Spinal cord (tissue), 10 donors: Measurements from ENCODE around the gene LORICRIN. TPM values are rescaled to one million over a fixed set of nuclear protein-coding genes. Genes with fewer than 3 reads are reported as not detected.

Experiments
- DNase-seq, 6 donors: peaks; one replicate each; pipeline versions ENCODE4 v3.0.0 to v3.0.0-alpha.2; 2013 to 2015; ENCODE audit warnings: low spot score in 6 of 6, low read depth in 4 of 6
- H3K27ac ChIP-seq: one replicate; pipeline ENCODE4 v1.5.1; 2013; ENCODE audit warnings: low read depth, low read length, control low read depth
- H3K27me3 ChIP-seq: one replicate; pipeline ENCODE4 v1.6.1; 2013; ENCODE audit warnings: low read length; ENCODE audit not compliant: control insufficient read depth, insufficient read depth
- H3K36me3 ChIP-seq: one replicate; pipeline ENCODE4 v1.6.1; 2013; ENCODE audit warnings: low read length; ENCODE audit not compliant: control insufficient read depth, insufficient read depth
- H3K4me1 ChIP-seq: one replicate; pipeline ENCODE4 v1.6.1; 2013; ENCODE audit warnings: low read length; ENCODE audit not compliant: control insufficient read depth, insufficient read depth
- H3K4me3 ChIP-seq: one replicate; pipeline ENCODE4 v1.5.1; 2013; ENCODE audit warnings: low read depth, low read length, control low read depth
- H3K9me3 ChIP-seq: one replicate; pipeline ENCODE4 v1.6.1; 2013; ENCODE audit warnings: low read length; ENCODE audit not compliant: control insufficient read depth, insufficient read depth
- WGBS: methylation state at CpG from one replicate; pipeline ENCODE4 v1.1.5; 2013; ENCODE audit warnings: missing lambda C conversion rate; ENCODE audit not compliant: insufficient coverage; 5-methylcytosine and 5-hydroxymethylcytosine counted together
- polyA plus RNA-seq, 2 donors: library from polyadenylated mRNA; unstranded; fragments of 120-200 nt; gene quantifications; one replicate each; pipeline ENCODE4 v1.2.1, GENCODE V29; 2013; ENCODE audit not compliant: insufficient read length in 2 of 2
- total RNA-seq, 2 donors: library from RNA; depleted of rRNA in 1 of 2; stranded (reverse); fragments of 120-200 nt in 1 of 2; fragments of >200 nt in 1 of 2; gene quantifications; one replicate each; pipeline versions ENCODE4 v1.2.3 to v1.2.4, GENCODE V29; 2013 to 2014
- donor health status: healthy.

LORICRIN gene
- total and polyA plus RNA-seq, 4 donors: 0.22 to 0.77 (median 0.62) TPM; not detected in 1

DNA sequence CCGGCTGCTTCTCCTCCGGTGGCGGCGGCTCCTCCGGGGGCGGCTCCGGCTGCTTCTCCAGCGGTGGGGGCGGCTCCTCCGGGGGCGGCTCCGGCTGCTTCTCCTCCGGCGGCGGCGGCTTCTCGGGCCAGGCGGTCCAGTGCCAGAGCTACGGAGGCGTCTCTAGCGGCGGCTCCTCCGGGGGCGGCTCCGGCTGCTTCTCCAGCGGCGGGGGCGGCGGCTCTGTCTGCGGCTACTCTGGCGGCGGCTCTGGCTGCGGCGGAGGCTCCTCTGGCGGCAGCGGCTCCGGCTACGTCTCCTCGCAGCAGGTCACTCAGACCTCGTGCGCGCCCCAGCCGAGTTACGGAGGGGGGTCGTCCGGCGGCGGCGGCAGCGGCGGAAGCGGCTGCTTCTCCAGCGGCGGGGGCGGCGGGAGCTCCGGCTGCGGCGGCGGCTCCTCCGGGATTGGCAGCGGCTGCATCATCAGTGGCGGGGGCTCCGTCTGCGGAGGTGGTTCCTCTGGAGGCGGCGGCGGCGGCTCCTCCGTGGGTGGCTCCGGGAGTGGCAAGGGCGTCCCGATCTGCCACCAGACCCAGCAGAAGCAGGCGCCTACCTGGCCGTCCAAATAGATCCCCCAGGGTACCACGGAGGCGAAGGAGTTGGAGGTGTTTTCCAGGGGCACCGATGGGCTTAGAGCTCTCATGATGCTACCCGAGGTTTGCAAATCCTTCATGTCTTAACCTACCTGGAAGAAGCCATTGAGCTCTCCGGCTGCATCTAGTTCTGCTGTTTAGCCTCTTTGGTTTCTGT is 2.0 kb downstream of the LORICRIN start:
- WGBS: under 1% methylated on average over 79 of the region's 80 CpGs
- peak overlapping the region; percentile 28 for H3K4me3 ChIP-seq
- H3K4me1 ChIP-seq: peaks cover 10% of the 10 kb centered on the region
- H3K27me3 ChIP-seq: peaks cover 10% of the 10 kb centered on the region
- no peak overlapping the region for H3K27ac ChIP-seq
- H3K36me3 ChIP-seq: no peaks in the 10 kb centered on the region
- DNase-seq: peak in 5 of 6 donors; percentile 10 to 79 (median 22)
- H3K9me3 ChIP-seq: peaks cover 2% of the 10 kb centered on the region

DNA sequence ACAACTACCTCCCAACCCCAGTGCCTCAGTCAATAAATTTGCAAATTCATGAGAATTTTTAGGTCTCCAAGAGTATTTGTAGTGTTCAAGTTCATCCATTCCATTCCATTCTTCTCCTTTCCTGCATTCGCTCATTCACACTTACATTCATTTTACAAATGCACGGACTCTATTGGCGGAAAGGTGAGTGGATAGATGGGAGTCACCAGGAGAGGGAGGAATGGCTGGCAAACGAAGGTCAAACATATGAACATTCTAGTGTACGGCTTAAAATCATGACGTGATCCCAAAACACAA is 2.5 kb downstream of the LORICRIN start:
- peak overlapping the region; percentile 28 for H3K4me3 ChIP-seq
- peaks cover 10% of the 10 kb centered on the region for H3K4me1 ChIP-seq
- H3K27me3 ChIP-seq: peaks cover 10% of the 10 kb centered on the region
- peak in 3 of 6 donors; percentile 2 to 76 (median 7) for DNase-seq
- peaks cover 2% of the 10 kb centered on the region for H3K9me3 ChIP-seq
- H3K36me3 ChIP-seq: no peaks in the 10 kb centered on the region
- WGBS: 22% methylated on average over 4 of the region's 6 CpGs
- no peak overlapping the region for H3K27ac ChIP-seq

DNA sequence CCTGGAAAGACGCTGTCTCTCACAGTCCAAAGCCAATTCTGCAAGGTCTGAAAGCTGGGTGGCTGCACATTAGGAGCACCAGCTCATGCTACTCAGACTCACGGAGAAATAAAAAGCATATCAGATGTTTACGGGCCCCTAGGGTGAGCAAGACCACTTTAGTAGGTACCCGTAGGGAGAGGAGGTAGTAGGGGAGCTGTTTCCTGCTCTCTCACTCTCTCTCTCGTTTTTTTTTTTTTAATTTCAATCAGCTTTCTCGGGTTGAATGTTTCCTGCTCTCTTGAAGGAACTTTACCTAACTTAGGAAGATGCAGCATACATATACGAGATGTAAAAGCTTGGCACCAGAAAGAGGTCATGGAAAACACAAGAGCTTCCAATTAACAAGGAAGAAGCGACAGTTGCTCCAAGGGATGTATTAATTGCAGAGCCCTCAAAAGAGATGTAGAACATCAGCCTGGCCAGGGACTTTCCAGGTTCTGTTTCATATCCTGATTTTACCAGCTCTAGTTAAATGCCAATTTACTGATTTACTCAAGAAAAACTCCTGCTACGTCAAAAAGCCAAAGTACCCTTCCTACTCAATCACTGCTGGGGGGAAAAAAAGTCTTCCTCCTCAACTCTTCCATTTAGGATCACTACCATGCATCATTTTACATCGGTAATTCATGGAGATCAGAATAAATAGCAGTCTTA is 3.1 kb downstream of the LORICRIN start:
- H3K4me1 ChIP-seq: peaks cover 10% of the 10 kb centered on the region
- no peaks in the 10 kb centered on the region for H3K36me3 ChIP-seq
- peaks cover 2% of the 10 kb centered on the region for H3K9me3 ChIP-seq
- DNase-seq: no peak
- 62% methylated on average over 4 of the region's 10 CpGs for WGBS
- H3K27ac ChIP-seq: no peak overlapping the region
- peaks cover 10% of the 10 kb centered on the region for H3K27me3 ChIP-seq
- H3K4me3 ChIP-seq: no peak overlapping the region

DNA sequence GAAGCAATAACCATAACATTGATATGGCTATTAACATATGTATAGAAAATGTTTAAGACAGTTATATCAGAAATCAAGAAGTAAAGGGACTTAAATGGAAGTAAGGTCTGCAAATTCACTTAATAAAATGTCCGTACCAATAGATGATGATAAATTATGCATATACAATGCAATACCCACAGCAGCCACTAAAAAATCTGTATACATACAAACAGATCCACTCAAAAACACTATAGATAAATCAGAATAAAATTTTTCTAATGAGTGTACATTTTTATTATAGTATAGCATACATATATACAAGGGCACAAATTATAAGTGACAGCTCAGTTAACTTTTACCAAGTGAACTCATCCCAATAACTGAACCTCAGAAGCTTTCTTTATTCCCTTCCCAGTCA is 6.0 kb downstream of the LORICRIN start:
- no peak for DNase-seq
- Histone ChIP-seq H3K36me3 (no peaks in the 10 kb centered on the region), H3K4me1 (peaks cover 10% of the 10 kb centered on the region), H3K27ac (no peak overlapping the region), H3K9me3 (peaks cover 2% of the 10 kb centered on the region), H3K27me3 (peaks cover 10% of the 10 kb centered on the region), H3K4me3 (no peak overlapping the region)
- no CpG with 5 or more reads among the region's 1 CpG for WGBS

DNA sequence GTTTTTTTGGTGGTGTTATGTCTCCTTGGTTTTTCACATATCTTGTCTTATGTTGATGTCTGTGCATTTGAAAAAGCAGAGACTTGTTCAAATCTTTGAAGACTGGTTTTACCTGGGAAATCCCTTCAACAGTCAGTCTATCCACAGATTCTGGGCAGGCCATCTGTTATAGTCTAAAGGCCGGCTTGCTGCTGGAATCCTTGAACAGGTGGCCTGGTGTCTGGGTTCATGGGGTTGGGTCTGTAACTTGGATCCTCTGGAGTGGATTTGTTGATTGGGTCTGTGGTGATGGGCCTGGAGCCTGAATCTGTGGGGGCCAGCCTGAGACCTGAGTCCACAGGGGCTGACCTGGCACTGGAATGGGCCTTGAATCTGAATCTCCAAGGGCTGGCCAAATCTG is 12.2 kb downstream of the LORICRIN start:
- Histone ChIP-seq H3K36me3 (no peaks in the 10 kb centered on the region), H3K27ac (no peak overlapping the region), H3K4me3 (no peak overlapping the region), H3K9me3 (no peaks in the 10 kb centered on the region), H3K27me3 (no peaks in the 10 kb centered on the region), H3K4me1 (no peaks in the 10 kb centered on the region)
- no peak for DNase-seq
- WGBS: 60% methylated on average over 1 of the region's 1 CpG

DNA sequence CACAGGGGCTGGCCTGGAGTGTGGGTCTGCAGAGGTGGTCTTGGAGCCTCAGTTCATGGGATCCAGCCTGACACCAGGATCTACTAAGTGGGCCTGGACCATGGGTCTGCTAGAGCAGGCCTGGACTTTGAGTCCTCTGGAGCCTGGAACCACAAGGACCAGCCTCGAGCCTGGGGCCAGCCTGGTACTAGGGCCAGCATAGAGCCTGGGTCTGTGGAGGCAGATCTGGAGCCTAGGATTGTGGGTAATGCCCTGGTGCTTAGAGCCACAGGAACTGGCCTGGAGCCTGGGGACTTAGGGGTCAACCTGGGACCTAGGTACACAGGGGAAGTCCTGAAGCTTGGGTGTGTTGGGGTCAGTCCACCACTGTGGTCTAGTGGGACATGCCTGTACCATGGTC is 12.7 kb downstream of the LORICRIN start:
- no peaks in the 10 kb centered on the region for H3K9me3 ChIP-seq
- no peak overlapping the region for H3K4me3 ChIP-seq
- no peaks in the 10 kb centered on the region for H3K36me3 ChIP-seq
- no peak overlapping the region for H3K27ac ChIP-seq
- H3K27me3 ChIP-seq: no peaks in the 10 kb centered on the region
- DNase-seq: no peak
- 67% methylated on average over 1 of the region's 1 CpG for WGBS
- no peaks in the 10 kb centered on the region for H3K4me1 ChIP-seq

DNA sequence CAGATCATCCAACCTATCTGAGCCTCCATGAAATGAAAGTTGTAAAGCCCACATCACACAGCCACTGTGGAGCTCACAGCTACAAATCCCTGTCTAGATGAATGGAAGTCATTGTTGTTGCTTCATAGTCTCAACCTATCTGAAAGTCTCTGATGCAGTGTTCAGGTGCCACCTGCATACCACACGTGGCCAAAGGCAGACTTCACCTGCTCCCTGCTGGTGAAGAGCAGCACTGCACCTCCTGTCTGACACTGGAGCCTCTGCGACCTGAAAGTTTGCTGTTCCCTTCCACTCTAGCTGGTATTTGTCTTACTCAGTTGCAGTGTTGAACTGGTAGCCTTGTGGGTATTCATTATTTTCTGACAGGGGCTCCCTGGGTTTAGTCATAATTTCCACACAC is 18.4 kb downstream of the LORICRIN start:
- no peaks in the 10 kb centered on the region for H3K9me3 ChIP-seq
- WGBS: 60% methylated on average over 1 of the region's 2 CpGs
- no peaks in the 10 kb centered on the region for H3K27me3 ChIP-seq
- no peaks in the 10 kb centered on the region for H3K36me3 ChIP-seq
- no peak overlapping the region for H3K4me3 ChIP-seq
- peak in 1 of 6 donors; percentile 30 for DNase-seq
- H3K27ac ChIP-seq: no peak overlapping the region
- H3K4me1 ChIP-seq: no peaks in the 10 kb centered on the region

DNA sequence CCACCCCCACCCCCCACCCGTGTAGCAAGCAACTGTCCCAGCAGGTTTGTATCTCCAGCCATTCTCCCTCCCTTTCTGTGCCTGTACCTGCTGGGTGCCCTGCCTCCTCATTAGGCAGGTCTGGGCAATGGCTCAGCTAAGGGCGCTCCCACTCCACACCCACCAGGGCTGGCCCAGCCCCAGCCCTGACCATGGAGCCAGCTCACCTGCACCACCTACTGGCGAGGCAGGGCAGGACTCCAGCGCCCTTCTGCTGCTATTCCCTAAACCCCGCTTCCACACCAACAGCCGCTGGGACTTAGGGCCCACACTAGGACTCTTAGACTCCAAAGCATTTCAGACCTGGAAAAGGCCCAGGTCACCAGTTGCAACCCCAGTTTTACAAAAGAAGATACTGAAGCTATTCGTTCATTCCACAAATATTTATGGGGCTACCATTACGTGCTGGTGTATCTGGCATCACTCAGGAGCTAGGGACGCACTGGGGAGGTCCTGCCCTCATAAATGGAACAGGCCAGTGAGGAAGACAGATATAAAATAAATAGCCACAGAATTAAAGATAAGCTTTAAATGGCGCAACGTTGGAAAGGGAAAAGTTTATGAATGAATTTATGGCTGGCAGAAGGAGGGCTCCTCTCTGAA is 29.3 kb downstream of the LORICRIN start:
- DNase-seq: no peak
- H3K4me3 ChIP-seq: no peak overlapping the region

DNA sequence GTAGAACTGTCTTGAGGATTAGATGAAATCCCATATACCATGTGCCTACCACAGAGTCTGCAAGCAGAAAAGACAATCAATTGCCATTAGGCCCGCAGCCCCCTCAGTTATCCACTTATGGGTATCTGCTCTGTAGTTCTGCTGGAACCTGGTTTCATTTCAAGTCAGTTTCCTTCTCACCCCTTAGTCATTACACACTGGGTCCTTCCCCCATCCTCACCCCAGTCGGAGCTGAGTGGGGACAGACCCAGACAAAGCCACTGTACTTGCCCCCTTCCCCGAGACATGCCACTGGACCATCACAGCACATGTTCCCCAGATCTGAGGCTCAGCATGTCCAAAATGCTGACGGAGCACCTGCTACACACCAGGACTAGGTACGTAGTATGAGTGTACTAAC is 32.0 kb downstream of the LORICRIN start:
- DNase-seq: no peak
- Histone ChIP-seq H3K9me3 (no peaks in the 10 kb centered on the region), H3K36me3 (no peaks in the 10 kb centered on the region), H3K4me1 (no peaks in the 10 kb centered on the region), H3K4me3 (no peak overlapping the region), H3K27ac (no peak overlapping the region), H3K27me3 (no peaks in the 10 kb centered on the region)
- 94% methylated on average over 2 of the region's 5 CpGs for WGBS

More for the DNA sequence above, 29.3 kb downstream of the LORICRIN start:
- no peaks in the 10 kb centered on the region for H3K36me3 ChIP-seq
- no peaks in the 10 kb centered on the region for H3K27me3 ChIP-seq
- H3K9me3 ChIP-seq: no peaks in the 10 kb centered on the region
- H3K4me1 ChIP-seq: no peaks in the 10 kb centered on the region
- no peak overlapping the region for H3K27ac ChIP-seq
- 53% methylated on average over 7 of the region's 11 CpGs for WGBS
